GM23338 (cell line): ENCODE results near the gene ZDHHC23.

Experiments used
- CREB1 ChIP-seq: fragments of 250-450 bp; sonication (Bioruptor Pico); IDR thresholded peaks from 2 replicates; pipeline ENCODE4 v1.5.0; 2020; ENCODE audit warnings: low read depth, mild to moderate bottlenecking, moderate library complexity
- EZH2 ChIP-seq: fragments of 200-600 bp; sonication (generic); IDR thresholded peaks from one replicate; pipeline ENCODE4 v1.8.0; 2017; ENCODE audit warnings: antibody characterized with exemption, mild to moderate bottlenecking, low read depth; ENCODE audit not compliant: unreplicated experiment
- EZH2phosphoT487 ChIP-seq: fragments of 200-600 bp; sonication (generic); IDR thresholded peaks from one replicate; pipeline ENCODE4 v1.8.1; 2018; ENCODE audit warnings: antibody characterized with exemption; ENCODE audit not compliant: unreplicated experiment
- JUNB ChIP-seq: IDR thresholded peaks from one replicate; pipeline ENCODE4 v1.6.1; 2016; ENCODE audit warnings: antibody characterized with exemption; ENCODE audit not compliant: unreplicated experiment
- POLR2AphosphoS5 ChIP-seq: IDR thresholded peaks from 2 replicates; pipeline ENCODE4 v1.6.1; 2016; ENCODE audit warnings: antibody characterized with exemption, low read depth
- STAT1 ChIP-seq: IDR thresholded peaks from one replicate; pipeline ENCODE4 v1.6.1; 2016; ENCODE audit warnings: antibody characterized with exemption; ENCODE audit not compliant: unreplicated experiment
- ZNF114 ChIP-seq: fragments of 250-450 bp; sonication (Bioruptor Pico); IDR thresholded peaks from 2 replicates; pipeline ENCODE4 v1.5.0; 2020; ENCODE audit warnings: mild to moderate bottlenecking, moderate library complexity
- ZNF331 ChIP-seq: fragments of 250-450 bp; sonication (Bioruptor Pico); IDR thresholded peaks from 2 replicates; pipeline ENCODE4 v1.5.0; 2020; ENCODE audit warnings: low read depth, mild to moderate bottlenecking, moderate library complexity
- TF ChIP-seq, protein P1 (sequence below), 2 experiments: fragments of 200-600 bp in 1 of 2; sonication (generic) in 1 of 2; conservative IDR thresholded peaks; 2 replicates each; pipeline versions ENCODE4 v1.5.1 to v1.6.1; 2016 to 2017; ENCODE audit warnings: antibody characterized with exemption in 2 of 2, low read depth in 2 of 2, mild to moderate bottlenecking in 2 of 2, moderate library complexity in 1 of 2
- TF ChIP-seq, protein P2 (sequence below): IDR thresholded peaks from one replicate; pipeline ENCODE4 v1.6.1; 2018; ENCODE audit warnings: antibody characterized with exemption; ENCODE audit not compliant: unreplicated experiment
- TF ChIP-seq, protein P3 (sequence below): IDR thresholded peaks from 2 replicates; pipeline ENCODE4 v1.6.1; 2016; ENCODE audit warnings: antibody characterized with exemption
- TF ChIP-seq, protein P4 (sequence below): fragments of 250-450 bp; sonication (Bioruptor Pico); IDR thresholded peaks from 2 replicates; pipeline ENCODE4 v1.5.0; 2020; ENCODE audit warnings: mild to moderate bottlenecking, moderate library complexity

DNA sequence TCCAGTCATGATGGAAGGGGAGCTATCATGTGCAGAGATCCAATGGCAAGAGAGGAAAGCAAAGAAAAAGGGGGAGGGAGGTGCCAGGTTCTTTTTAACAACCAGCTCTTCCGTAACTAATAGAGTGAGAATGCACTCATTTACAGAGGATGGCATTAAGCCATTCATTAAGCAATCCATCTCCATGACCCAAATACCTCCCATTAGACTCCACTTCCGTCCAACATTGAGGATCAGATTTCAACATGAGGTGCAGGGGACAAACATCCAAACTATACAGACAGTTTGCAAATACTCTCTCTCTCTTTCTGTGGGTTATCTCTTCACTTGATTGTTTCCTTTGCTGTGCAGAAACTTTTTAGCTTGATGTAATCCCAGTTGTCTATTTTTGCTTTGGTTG lies 21.2 kb downstream of the ZDHHC23 start:
- TF ChIP-seq, protein P1, sequence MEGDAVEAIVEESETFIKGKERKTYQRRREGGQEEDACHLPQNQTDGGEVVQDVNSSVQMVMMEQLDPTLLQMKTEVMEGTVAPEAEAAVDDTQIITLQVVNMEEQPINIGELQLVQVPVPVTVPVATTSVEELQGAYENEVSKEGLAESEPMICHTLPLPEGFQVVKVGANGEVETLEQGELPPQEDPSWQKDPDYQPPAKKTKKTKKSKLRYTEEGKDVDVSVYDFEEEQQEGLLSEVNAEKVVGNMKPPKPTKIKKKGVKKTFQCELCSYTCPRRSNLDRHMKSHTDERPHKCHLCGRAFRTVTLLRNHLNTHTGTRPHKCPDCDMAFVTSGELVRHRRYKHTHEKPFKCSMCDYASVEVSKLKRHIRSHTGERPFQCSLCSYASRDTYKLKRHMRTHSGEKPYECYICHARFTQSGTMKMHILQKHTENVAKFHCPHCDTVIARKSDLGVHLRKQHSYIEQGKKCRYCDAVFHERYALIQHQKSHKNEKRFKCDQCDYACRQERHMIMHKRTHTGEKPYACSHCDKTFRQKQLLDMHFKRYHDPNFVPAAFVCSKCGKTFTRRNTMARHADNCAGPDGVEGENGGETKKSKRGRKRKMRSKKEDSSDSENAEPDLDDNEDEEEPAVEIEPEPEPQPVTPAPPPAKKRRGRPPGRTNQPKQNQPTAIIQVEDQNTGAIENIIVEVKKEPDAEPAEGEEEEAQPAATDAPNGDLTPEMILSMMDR (conservative IDR thresholded peaks at IDR 0.05; ENCODE audit: low read depth in 2 of 2): no peak
- TF ChIP-seq POLR2AphosphoS5 (no peak), CREB1 (no peak), EZH2 (no peak), ZNF331 (CRISPR knock-in tag) (no peak), EZH2phosphoT487 (no peak), JUNB (no peak), STAT1 (no peak), ZNF114 (CRISPR knock-in tag) (no peak)
- TF ChIP-seq, protein P2, sequence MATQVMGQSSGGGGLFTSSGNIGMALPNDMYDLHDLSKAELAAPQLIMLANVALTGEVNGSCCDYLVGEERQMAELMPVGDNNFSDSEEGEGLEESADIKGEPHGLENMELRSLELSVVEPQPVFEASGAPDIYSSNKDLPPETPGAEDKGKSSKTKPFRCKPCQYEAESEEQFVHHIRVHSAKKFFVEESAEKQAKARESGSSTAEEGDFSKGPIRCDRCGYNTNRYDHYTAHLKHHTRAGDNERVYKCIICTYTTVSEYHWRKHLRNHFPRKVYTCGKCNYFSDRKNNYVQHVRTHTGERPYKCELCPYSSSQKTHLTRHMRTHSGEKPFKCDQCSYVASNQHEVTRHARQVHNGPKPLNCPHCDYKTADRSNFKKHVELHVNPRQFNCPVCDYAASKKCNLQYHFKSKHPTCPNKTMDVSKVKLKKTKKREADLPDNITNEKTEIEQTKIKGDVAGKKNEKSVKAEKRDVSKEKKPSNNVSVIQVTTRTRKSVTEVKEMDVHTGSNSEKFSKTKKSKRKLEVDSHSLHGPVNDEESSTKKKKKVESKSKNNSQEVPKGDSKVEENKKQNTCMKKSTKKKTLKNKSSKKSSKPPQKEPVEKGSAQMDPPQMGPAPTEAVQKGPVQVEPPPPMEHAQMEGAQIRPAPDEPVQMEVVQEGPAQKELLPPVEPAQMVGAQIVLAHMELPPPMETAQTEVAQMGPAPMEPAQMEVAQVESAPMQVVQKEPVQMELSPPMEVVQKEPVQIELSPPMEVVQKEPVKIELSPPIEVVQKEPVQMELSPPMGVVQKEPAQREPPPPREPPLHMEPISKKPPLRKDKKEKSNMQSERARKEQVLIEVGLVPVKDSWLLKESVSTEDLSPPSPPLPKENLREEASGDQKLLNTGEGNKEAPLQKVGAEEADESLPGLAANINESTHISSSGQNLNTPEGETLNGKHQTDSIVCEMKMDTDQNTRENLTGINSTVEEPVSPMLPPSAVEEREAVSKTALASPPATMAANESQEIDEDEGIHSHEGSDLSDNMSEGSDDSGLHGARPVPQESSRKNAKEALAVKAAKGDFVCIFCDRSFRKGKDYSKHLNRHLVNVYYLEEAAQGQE: no peak
- TF ChIP-seq, protein P3, sequence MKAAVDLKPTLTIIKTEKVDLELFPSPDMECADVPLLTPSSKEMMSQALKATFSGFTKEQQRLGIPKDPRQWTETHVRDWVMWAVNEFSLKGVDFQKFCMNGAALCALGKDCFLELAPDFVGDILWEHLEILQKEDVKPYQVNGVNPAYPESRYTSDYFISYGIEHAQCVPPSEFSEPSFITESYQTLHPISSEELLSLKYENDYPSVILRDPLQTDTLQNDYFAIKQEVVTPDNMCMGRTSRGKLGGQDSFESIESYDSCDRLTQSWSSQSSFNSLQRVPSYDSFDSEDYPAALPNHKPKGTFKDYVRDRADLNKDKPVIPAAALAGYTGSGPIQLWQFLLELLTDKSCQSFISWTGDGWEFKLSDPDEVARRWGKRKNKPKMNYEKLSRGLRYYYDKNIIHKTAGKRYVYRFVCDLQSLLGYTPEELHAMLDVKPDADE: no peak
- TF ChIP-seq, protein P4, sequence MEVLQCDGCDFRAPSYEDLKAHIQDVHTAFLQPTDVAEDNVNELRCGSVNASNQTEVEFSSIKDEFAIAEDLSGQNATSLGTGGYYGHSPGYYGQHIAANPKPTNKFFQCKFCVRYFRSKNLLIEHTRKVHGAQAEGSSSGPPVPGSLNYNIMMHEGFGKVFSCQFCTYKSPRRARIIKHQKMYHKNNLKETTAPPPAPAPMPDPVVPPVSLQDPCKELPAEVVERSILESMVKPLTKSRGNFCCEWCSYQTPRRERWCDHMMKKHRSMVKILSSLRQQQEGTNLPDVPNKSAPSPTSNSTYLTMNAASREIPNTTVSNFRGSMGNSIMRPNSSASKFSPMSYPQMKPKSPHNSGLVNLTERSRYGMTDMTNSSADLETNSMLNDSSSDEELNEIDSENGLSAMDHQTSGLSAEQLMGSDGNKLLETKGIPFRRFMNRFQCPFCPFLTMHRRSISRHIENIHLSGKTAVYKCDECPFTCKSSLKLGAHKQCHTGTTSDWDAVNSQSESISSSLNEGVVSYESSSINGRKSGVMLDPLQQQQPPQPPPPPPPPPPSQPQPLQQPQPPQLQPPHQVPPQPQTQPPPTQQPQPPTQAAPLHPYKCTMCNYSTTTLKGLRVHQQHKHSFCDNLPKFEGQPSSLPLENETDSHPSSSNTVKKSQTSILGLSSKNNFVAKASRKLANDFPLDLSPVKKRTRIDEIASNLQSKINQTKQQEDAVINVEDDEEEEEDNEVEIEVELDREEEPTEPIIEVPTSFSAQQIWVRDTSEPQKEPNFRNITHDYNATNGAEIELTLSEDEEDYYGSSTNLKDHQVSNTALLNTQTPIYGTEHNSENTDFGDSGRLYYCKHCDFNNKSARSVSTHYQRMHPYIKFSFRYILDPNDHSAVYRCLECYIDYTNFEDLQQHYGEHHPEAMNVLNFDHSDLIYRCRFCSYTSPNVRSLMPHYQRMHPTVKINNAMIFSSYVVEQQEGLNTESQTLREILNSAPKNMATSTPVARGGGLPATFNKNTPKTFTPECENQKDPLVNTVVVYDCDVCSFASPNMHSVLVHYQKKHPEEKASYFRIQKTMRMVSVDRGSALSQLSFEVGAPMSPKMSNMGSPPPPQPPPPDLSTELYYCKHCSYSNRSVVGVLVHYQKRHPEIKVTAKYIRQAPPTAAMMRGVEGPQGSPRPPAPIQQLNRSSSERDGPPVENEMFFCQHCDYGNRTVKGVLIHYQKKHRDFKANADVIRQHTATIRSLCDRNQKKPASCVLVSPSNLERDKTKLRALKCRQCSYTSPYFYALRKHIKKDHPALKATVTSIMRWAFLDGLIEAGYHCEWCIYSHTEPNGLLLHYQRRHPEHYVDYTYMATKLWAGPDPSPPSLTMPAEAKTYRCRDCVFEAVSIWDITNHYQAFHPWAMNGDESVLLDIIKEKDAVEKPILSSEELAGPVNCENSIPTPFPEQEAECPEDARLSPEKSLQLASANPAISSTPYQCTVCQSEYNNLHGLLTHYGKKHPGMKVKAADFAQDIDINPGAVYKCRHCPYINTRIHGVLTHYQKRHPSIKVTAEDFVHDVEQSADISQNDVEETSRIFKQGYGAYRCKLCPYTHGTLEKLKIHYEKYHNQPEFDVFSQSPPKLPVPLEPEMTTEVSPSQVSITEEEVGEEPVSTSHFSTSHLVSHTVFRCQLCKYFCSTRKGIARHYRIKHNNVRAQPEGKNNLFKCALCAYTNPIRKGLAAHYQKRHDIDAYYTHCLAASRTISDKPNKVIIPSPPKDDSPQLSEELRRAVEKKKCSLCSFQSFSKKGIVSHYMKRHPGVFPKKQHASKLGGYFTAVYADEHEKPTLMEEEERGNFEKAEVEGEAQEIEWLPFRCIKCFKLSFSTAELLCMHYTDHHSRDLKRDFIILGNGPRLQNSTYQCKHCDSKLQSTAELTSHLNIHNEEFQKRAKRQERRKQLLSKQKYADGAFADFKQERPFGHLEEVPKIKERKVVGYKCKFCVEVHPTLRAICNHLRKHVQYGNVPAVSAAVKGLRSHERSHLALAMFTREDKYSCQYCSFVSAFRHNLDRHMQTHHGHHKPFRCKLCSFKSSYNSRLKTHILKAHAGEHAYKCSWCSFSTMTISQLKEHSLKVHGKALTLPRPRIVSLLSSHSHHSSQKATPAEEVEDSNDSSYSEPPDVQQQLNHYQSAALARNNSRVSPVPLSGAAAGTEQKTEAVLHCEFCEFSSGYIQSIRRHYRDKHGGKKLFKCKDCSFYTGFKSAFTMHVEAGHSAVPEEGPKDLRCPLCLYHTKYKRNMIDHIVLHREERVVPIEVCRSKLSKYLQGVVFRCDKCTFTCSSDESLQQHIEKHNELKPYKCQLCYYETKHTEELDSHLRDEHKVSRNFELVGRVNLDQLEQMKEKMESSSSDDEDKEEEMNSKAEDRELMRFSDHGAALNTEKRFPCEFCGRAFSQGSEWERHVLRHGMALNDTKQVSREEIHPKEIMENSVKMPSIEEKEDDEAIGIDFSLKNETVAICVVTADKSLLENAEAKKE: no peak
